Liver (tissue), 3 donors: ENCODE measurements around the gene PRAMEF12.

Experiments
- TAF1 ChIP-seq: conservative IDR thresholded peaks from 2 replicates; pipeline ENCODE4 v1.6.1; 2016; ENCODE audit warnings: antibody characterized with exemption, mild to moderate bottlenecking
- YY1 ChIP-seq: IDR thresholded peaks from 2 replicates; pipeline ENCODE4 v1.6.1; 2016; ENCODE audit warnings: antibody characterized with exemption, mild to moderate bottlenecking
- TF ChIP-seq, protein P1 (sequence below): fragments of 150-350 bp; IDR thresholded peaks from 2 replicates; pipeline ENCODE4 v1.5.1; 2017; ENCODE audit warnings: improper control_type of control experiment, low read depth, low read length; ENCODE audit not compliant: missing input control
- donor health status: healthy.
- donor health status: healthy.

GRCh38 chr1:12730156-12730555, 43.4 kb upstream of the PRAMEF12 start:
- TF ChIP-seq, protein P1, sequence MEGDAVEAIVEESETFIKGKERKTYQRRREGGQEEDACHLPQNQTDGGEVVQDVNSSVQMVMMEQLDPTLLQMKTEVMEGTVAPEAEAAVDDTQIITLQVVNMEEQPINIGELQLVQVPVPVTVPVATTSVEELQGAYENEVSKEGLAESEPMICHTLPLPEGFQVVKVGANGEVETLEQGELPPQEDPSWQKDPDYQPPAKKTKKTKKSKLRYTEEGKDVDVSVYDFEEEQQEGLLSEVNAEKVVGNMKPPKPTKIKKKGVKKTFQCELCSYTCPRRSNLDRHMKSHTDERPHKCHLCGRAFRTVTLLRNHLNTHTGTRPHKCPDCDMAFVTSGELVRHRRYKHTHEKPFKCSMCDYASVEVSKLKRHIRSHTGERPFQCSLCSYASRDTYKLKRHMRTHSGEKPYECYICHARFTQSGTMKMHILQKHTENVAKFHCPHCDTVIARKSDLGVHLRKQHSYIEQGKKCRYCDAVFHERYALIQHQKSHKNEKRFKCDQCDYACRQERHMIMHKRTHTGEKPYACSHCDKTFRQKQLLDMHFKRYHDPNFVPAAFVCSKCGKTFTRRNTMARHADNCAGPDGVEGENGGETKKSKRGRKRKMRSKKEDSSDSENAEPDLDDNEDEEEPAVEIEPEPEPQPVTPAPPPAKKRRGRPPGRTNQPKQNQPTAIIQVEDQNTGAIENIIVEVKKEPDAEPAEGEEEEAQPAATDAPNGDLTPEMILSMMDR = no peak
- no peak for TF ChIP-seq TAF1
- TF ChIP-seq YY1 = no peak
